Pancreas (tissue), 10 donors: ENCODE data around the gene PRR30. TPM values are rescaled to one million over a fixed set of nuclear protein-coding genes. Genes with fewer than 3 reads are reported as not detected.

ENCODE experiments used
- ATAC-seq, 4 donors: fragments of 200-7000 bp; cut with Tn5 transposase; one replicate each; pipeline versions ENCODE4 v1.8.0 to v1.9.1; 2020; ENCODE audit warnings: mild to moderate bottlenecking in 4 of 4, moderate library complexity in 4 of 4
- DNase-seq, 6 donors: peaks; one replicate each; pipeline ENCODE4 v3.0.0-alpha.2; 2020
- FAIRE-seq: peaks from 2 replicates; lab custom pipeline; 2012; peaks lifted over from hg19 to GRCh38; lab: Jason Lieb, UNC
- H3K27ac ChIP-seq, 4 donors: fragments of 200-600 bp; sonication (generic); 1 replicate in 3 of 4; 2 replicates in 1 of 4; pipeline versions ENCODE4 v1.5.0 to v1.8.0; 2020
- H3K27me3 ChIP-seq, 4 donors: fragments of 200-600 bp; one replicate each; pipeline ENCODE4 v1.8.0; 2021
- H3K36me3 ChIP-seq, 3 donors: fragments of 200-600 bp; sonication (generic) in 1 of 3; one replicate each; pipeline versions ENCODE4 v1.5.0 to v1.8.0; 2020 to 2021
- H3K4me1 ChIP-seq, 3 donors: fragments of 200-600 bp; one replicate each; pipeline ENCODE4 v1.8.0; 2021
- H3K4me3 ChIP-seq, 4 donors: fragments of 200-600 bp; sonication (generic) in 2 of 4; one replicate each; pipeline versions ENCODE4 v1.5.0 to v1.8.0; 2020 to 2021
- H3K9me3 ChIP-seq, 4 donors: fragments of 200-600 bp; one replicate each; pipeline ENCODE4 v1.8.0; 2021
- WGBS, 2 donors: extraction: QIAGEN DNeasy Blood & Tissue Kit; methylation state at CpG; one replicate each; pipeline ENCODE4 v1.1.7; 2013; 5-methylcytosine and 5-hydroxymethylcytosine counted together
- intact Hi-C, 3 donors: fragments of 100-400 bp; cut with DNase I; formaldehyde crosslinking; loops; one replicate each; pipeline versions ENCODE4 v1.11.1 to v1.14.2; 2022
- polyA plus RNA-seq, 2 donors: library from polyadenylated mRNA; stranded (reverse); fragments of 200-250 nt; gene quantifications; one replicate each; pipeline ENCODE4 v1.2.3, GENCODE V29; 2013
- total RNA-seq, 6 donors: library from RNA; stranded (reverse); fragmentation: NEBNext Ultra II Directional in 4 of 6; extraction: Animal tissue kit (Norgen Biotek cat#: 25700) in 4 of 6; gene quantifications; one replicate each; pipeline versions ENCODE4 v1.2.1 to v1.2.4, GENCODE V29; 2021 to 2023
- TF ChIP-seq, protein P1 (sequence below), 4 donors: fragments of 200-600 bp; sonication (generic) in 3 of 4; IDR thresholded peaks; one replicate each; pipeline versions ENCODE4 v1.5.0 to v1.8.0; 2021; ENCODE audit warnings: antibody characterized with exemption in 4 of 4
- donor health status: healthy with polysubstance abuse.
- donor health status: DM: no; HTN: no; CAD: no; lungs with moderate emphysema.
- donor health status: DM: no; HTN: no; CAD: no.
- donor health status: control.
- donor health status: control.
- donor health status: Bipolar disorder and iron deficiency.
- donor health status: DM: yes; HTN: yes; CAD: no.
- donor health status: DM: no; HTN: no; CAD: no.
- donor health status: DM: no; HTN: no; CAD: no.
- donor health status: DM: yes; HTN: yes; CAD: no.

The PRR30 gene
- total and polyA plus RNA-seq, 8 donors = not detected

DNA sequence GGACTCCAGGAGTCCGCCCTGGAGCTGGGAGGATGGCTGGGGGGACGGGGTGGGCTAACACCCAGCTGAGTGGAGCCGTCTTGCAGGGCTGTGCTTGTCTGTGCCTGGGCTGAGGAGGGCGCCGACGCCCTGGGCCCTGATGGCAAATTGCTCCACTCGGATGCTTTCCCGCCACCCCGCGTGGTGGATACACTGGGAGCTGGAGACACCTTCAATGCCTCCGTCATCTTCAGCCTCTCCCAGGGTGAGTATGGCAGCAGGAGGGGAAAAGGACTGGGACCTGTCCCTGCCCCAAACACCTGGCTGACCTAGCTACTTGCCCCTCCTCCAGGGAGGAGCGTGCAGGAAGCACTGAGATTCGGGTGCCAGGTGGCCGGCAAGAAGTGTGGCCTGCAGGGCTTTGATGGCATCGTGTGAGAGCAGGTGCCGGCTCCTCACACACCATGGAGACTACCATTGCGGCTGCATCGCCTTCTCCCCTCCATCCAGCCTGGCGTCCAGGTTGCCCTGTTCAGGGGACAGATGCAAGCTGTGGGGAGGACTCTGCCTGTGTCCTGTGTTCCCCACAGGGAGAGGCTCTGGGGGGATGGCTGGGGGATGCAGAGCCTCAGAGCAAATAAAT, 39.8 kb downstream of the PRR30 start:
- peaks cover 0 to 10% (median 8%) of the 10 kb centered on the region in 3 donors for H3K4me1 ChIP-seq

DNA sequence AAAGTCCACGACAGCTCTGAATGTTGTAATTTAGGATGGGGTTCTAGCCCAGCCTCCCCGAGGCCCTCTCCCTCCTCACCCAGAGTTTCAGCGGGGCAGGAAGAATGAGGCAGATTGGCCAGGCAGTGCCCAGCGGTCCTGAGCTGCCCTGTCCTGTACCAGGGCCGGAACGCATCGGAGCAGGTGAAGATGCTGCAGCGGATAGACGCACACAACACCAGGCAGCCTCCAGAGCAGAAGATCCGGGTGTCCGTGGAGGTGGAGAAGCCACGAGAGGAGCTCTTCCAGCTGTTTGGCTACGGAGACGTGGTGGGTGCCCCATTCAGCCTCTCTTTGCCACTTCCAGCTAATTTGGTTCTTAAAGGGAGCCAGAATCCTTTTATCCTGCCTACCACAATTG, 41.9 kb downstream of the PRR30 start:
- H3K27me3 ChIP-seq = no peaks in the 10 kb centered on the region
- ATAC-seq (no peak), DNase-seq (peak in 1 of 6 donors; percentile 53), FAIRE-seq (no peak)
- peaks cover 0 to 10% (median 8%) of the 10 kb centered on the region in 3 donors for H3K4me1 ChIP-seq
- H3K9me3 ChIP-seq = no peaks in the 10 kb centered on the region
- intact Hi-C loops = loop anchor here in 1 of 3 donors (10.0 kb wide), 1 partner anchor 97 kb away; no protein-coding TSS in a partner anchor
- TF ChIP-seq, protein P1, sequence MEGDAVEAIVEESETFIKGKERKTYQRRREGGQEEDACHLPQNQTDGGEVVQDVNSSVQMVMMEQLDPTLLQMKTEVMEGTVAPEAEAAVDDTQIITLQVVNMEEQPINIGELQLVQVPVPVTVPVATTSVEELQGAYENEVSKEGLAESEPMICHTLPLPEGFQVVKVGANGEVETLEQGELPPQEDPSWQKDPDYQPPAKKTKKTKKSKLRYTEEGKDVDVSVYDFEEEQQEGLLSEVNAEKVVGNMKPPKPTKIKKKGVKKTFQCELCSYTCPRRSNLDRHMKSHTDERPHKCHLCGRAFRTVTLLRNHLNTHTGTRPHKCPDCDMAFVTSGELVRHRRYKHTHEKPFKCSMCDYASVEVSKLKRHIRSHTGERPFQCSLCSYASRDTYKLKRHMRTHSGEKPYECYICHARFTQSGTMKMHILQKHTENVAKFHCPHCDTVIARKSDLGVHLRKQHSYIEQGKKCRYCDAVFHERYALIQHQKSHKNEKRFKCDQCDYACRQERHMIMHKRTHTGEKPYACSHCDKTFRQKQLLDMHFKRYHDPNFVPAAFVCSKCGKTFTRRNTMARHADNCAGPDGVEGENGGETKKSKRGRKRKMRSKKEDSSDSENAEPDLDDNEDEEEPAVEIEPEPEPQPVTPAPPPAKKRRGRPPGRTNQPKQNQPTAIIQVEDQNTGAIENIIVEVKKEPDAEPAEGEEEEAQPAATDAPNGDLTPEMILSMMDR (IDR thresholded peaks at IDR 0.05) = no peak
- no peak overlapping the region for H3K4me3 ChIP-seq
- no peak overlapping the region for H3K27ac ChIP-seq
- H3K36me3 ChIP-seq = no peaks in the 10 kb centered on the region
- WGBS, 2 donors = 88 to 96% methylated on average over 14 of the region's 14 CpGs

More for the DNA sequence above, 39.8 kb downstream of the PRR30 start:
- intact Hi-C loops = loop anchor here in 1 of 3 donors (2.0 to 10.0 kb wide), 2 partner anchors 95 to 179 kb away; no protein-coding TSS in a partner anchor
- ATAC-seq (no peak), DNase-seq (peak in 1 of 6 donors; percentile 54), FAIRE-seq (no peak)
- TF ChIP-seq, protein P1 (IDR thresholded peaks at IDR 0.05) = no peak
- Histone ChIP-seq H3K9me3 (no peaks in the 10 kb centered on the region), H3K36me3 (no peaks in the 10 kb centered on the region), H3K27ac (no peak overlapping the region), H3K27me3 (no peaks in the 10 kb centered on the region), H3K4me3 (no peak overlapping the region)
- WGBS, 2 donors = 89 to 92% methylated on average over 19 of the region's 19 CpGs

DNA sequence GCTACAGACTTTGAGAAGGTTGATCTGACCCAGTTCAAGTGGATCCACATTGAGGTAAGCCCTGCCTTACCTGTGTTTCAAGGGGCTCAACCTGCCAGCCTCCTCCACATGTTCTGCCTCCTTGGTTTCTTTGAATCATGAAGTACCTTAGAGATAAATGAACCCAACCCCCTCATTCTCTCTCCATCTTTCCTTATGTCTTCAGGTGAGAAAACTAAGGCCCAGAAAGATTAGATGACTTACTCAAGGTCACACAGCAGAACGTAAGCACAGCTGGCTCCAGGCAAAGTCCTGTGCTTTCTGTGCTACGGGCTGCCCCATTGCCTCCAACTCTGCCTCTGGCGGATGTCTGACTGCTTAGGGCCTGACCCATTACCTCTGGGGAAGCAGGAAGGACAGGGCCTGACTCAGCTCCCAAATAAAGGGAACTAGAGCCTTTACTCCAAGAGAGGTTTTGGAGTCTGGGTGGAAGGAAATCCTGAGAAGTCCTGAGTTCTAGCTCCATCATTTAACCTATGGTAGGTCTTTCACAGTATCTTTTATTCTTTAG, 42.4 kb downstream of the PRR30 start:
- ATAC-seq (peak in 2 of 4 donors; percentile 5 to 8), DNase-seq (no peak), FAIRE-seq (no peak)
- intact Hi-C loops = loop anchor here in 1 of 3 donors (10.0 kb wide), 1 partner anchor 98 kb away; no protein-coding TSS in a partner anchor
- 48% methylated on average over 3 of the region's 3 CpGs for whole genome bisulfite sequencing, 2 donors
- Histone ChIP-seq H3K4me1 (peaks cover 0 to 10% (median 8%) of the 10 kb centered on the region in 3 donors), H3K9me3 (no peaks in the 10 kb centered on the region), H3K36me3 (no peaks in the 10 kb centered on the region), H3K27ac (no peak overlapping the region), H3K27me3 (no peaks in the 10 kb centered on the region), H3K4me3 (no peak overlapping the region)
- TF ChIP-seq, protein P1 (IDR thresholded peaks at IDR 0.05) = no peak

DNA sequence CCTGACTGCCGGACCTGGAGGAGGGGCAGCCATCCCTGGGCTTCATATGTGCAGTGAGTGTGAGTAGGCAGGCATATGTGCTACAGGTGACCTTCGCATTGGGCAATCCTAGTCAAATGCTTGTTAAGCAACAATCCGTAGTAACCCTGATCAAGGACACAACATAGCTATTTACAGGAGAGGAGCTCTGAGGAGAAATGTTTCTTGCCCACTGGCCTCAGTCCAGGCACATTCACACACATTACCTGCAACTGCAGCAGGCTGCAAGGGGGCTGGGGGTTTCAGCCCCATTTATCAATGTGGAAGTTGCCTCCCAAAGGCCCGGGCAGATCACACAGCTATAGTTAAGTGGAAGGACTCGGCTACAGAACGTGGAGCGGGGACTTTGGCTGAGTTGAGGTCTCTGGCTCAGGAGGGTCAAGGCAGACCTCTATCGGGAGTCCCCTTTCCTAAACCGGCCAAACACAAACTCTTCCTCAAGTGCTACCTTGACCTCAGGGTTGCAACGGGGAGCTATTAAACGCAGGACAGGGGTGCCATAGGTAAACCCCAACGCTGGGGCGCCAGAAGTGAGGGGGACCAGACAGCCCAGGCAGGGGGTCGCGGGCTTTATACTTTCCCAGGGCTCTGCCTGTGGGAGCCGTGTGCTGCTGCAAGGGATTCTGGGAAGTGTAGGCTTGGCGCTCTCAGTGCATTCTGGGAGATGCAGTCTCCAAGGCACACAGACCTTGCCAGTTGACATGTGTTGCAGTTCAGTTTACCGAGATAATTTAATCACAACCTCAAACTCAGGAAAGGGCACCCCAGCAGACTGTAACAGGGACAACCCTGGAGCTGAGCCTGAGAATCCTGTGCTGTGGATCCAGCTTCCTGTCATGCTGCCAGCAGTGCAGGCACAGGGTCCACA, 43.2 kb downstream of the PRR30 start:
- FAIRE-seq = no peak

More for the DNA sequence above, 43.2 kb downstream of the PRR30 start:
- DNase-seq (peak in 5 of 6 donors; percentile 71 to 83 (median 74)), ATAC-seq (peak; percentile 90 to 95 (median 94))
- H3K4me3 ChIP-seq = peak overlapping the region in 3 of 4 donors; percentile 10 to 48 (median 20)
- no peaks in the 10 kb centered on the region for H3K27me3 ChIP-seq
- intact Hi-C loops = loop anchor here in 1 of 3 donors (10.0 kb wide), 1 partner anchor 99 kb away; no protein-coding TSS in a partner anchor
- no peaks in the 10 kb centered on the region for H3K36me3 ChIP-seq
- H3K9me3 ChIP-seq = no peaks in the 10 kb centered on the region
- H3K4me1 ChIP-seq = peaks cover 0 to 10% (median 8%) of the 10 kb centered on the region in 3 donors
- TF ChIP-seq, protein P1 (IDR thresholded peaks at IDR 0.05) = no peak
- 16 to 22% methylated on average over 18 of the region's 18 CpGs for WGBS, 2 donors
- H3K27ac ChIP-seq = peak overlapping the region in 3 of 4 donors; percentile 8 to 24 (median 23)
